Kidney (tissue), 14 donors: ENCODE measurements around the gene E2F7. TPM values are rescaled to one million over a fixed set of nuclear protein-coding genes. Genes with fewer than 3 reads are reported as not detected.

Experiments
- DNase-seq, 5 donors: peaks; one replicate each; pipeline ENCODE4 v3.0.0-alpha.2; 2013 to 2020
- FAIRE-seq: peaks from 2 replicates; lab custom pipeline; 2012; peaks lifted over from hg19 to GRCh38; lab: Jason Lieb, UNC
- H3K27ac ChIP-seq, 2 donors: one replicate each; pipeline ENCODE4 v1.7.0; 2013; ENCODE audit warnings: low read depth in 2 of 2, low read length in 2 of 2, inconsistent platforms in 1 of 2
- H3K27me3 ChIP-seq: one replicate; pipeline ENCODE4 v1.7.1; 2013; ENCODE audit warnings: low read length, inconsistent platforms; ENCODE audit not compliant: control insufficient read depth, insufficient read depth
- H3K36me3 ChIP-seq, 3 donors: one replicate each; pipeline versions ENCODE4 v1.7.0 to v1.7.1; 2013; ENCODE audit warnings: low read length in 3 of 3, control low read depth in 1 of 3, inconsistent platforms in 1 of 3; ENCODE audit not compliant: insufficient read depth in 3 of 3, control insufficient read depth in 2 of 3
- H3K4me1 ChIP-seq, 3 donors: one replicate each; pipeline versions ENCODE4 v1.7.0 to v1.7.1; 2013; ENCODE audit warnings: low read length in 3 of 3, inconsistent platforms in 1 of 3, low read depth in 1 of 3; ENCODE audit not compliant: control insufficient read depth in 2 of 3, insufficient read depth in 2 of 3
- H3K4me3 ChIP-seq, 3 donors: one replicate each; pipeline versions ENCODE4 v1.7.0 to v1.8.1; 2013; ENCODE audit warnings: low read length in 3 of 3, control low read depth in 1 of 3, inconsistent platforms in 1 of 3
- H3K9ac ChIP-seq, 3 donors: one replicate each; pipeline versions ENCODE4 v1.7.0 to v1.7.1; 2013; ENCODE audit warnings: low read length in 3 of 3, control low read depth in 1 of 3, inconsistent platforms in 1 of 3
- H3K9me3 ChIP-seq, 3 donors: one replicate each; pipeline versions ENCODE4 v1.7.0 to v1.7.1; 2013; ENCODE audit warnings: low read length in 3 of 3, control low read depth in 1 of 3, inconsistent platforms in 1 of 3; ENCODE audit not compliant: control insufficient read depth in 2 of 3, insufficient read depth in 1 of 3
- intact Hi-C: fragments of 100-400 bp; cut with DNase I; formaldehyde crosslinking; loops from one replicate; pipeline ENCODE4 v1.11.1; 2022
- polyA plus RNA-seq: library from polyadenylated mRNA; stranded (reverse); fragments of 350-450 nt; fragmentation: Illumina TruSeq; extraction: RNeasy Lipid Tissue Mini Kit (QIAGEN cat#74804); gene quantifications from one replicate; pipeline ENCODE4 v1.2.3, GENCODE V29; 2014; ENCODE audit warnings: low read depth, low replicate concordance; ENCODE audit not compliant: insufficient read depth
- total RNA-seq: library from RNA; stranded (reverse); fragmentation: NEBNext Ultra II Directional; extraction: Animal tissue kit (Norgen Biotek cat#: 25700); gene quantifications from one replicate; pipeline ENCODE4 v1.2.1, GENCODE V29; 2021
- TF ChIP-seq, protein P1 (sequence below): IDR thresholded peaks from 3 replicates; pipeline ENCODE4 v1.5.1; 2012; ENCODE audit warnings: mild to moderate bottlenecking, moderate library complexity, borderline replicate concordance; ENCODE audit not compliant: insufficient read depth; ENCODE audit errors: extremely low read depth
- donor health status: control.
- donor health status: control.
- donor health status: control.
- donor health status: control.
- donor health status: control.
- donor health status: DM: yes; HTN: yes; CAD: no.
- donor health status: Normal renal cell carcinoma (clear cell type).

The E2F7 gene
- total and polyA plus RNA-seq, 2 donors from 2014 or later, result 0.28 TPM; not detected in 1

GRCh38 chr12:77070800-77071449 lies 5.6 kb upstream of the E2F7 start:
- Histone ChIP-seq H3K9me3 (no peaks in the 10 kb centered on the region), H3K4me3 (no peak overlapping the region), H3K4me1 (no peaks in the 10 kb centered on the region), H3K36me3 (no peaks in the 10 kb centered on the region), H3K27me3 (no peaks in the 10 kb centered on the region), H3K9ac (no peak overlapping the region), H3K27ac (no peak overlapping the region)
- intact Hi-C loops, result no loop called here
- TF ChIP-seq, protein P1, sequence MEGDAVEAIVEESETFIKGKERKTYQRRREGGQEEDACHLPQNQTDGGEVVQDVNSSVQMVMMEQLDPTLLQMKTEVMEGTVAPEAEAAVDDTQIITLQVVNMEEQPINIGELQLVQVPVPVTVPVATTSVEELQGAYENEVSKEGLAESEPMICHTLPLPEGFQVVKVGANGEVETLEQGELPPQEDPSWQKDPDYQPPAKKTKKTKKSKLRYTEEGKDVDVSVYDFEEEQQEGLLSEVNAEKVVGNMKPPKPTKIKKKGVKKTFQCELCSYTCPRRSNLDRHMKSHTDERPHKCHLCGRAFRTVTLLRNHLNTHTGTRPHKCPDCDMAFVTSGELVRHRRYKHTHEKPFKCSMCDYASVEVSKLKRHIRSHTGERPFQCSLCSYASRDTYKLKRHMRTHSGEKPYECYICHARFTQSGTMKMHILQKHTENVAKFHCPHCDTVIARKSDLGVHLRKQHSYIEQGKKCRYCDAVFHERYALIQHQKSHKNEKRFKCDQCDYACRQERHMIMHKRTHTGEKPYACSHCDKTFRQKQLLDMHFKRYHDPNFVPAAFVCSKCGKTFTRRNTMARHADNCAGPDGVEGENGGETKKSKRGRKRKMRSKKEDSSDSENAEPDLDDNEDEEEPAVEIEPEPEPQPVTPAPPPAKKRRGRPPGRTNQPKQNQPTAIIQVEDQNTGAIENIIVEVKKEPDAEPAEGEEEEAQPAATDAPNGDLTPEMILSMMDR, result no peak
- DNase-seq, result no peak
- no peak for FAIRE-seq

- TF ChIP-seq, protein P1, result no peak
- Histone ChIP-seq H3K36me3 (no peaks in the 10 kb centered on the region), H3K9ac (no peak overlapping the region), H3K27me3 (no peaks in the 10 kb centered on the region), H3K9me3 (no peaks in the 10 kb centered on the region), H3K4me3 (no peak overlapping the region), H3K4me1 (no peaks in the 10 kb centered on the region), H3K27ac (no peak overlapping the region)
- FAIRE-seq, result no peak
- DNase-seq, result no peak
- intact Hi-C loops, result no loop called here
These were observed 5.0 kb upstream of the E2F7 start for GRCh38 chr12:77070382-77070781.

DNA sequence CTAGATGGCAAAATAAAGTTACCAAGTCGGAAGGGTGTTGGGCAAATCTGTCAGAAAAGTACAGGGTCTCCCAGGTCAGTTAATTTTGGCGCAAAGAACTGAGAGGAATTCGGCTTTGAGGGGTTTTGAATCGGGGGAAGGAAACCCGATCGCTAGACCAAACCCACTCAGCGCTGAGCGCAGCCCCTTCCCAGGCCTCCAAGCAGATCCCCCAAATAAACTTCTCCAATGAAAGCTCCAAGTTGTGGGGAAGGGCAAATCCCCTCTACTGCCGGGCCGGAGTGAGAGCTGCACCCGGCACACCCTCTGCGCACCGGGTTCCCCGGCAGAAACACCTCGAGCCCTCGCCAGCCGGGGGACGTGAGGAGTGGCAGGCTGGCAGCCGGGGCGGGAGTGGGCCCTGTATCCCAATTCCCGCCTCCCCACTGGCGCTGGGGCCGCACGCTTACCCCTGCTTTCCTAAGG lies 441 bp downstream of the E2F7 start:
- H3K9me3 ChIP-seq, result no peaks in the 10 kb centered on the region
- peak overlapping the region in 2 of 3 donors; percentile 19 to 31 for H3K9ac ChIP-seq
- H3K36me3 ChIP-seq, result no peaks in the 10 kb centered on the region
- DNase-seq, result peak in 1 of 5 donors; percentile 60
- H3K27me3 ChIP-seq, result no peaks in the 10 kb centered on the region
- peak overlapping the region; percentile 53 to 66 (median 56) for H3K4me3 ChIP-seq
- no peak for FAIRE-seq
- no peak overlapping the region for H3K27ac ChIP-seq
- intact Hi-C loops, result no loop called here
- H3K4me1 ChIP-seq, result peaks cover 0 to 5% (median 5%) of the 10 kb centered on the region in 3 donors
- TF ChIP-seq, protein P1, result no peak
